Fibroblast of lung (primary cell): ENCODE results near the gene XRN2.

Experiments used
- CTCF ChIP-seq, 2 donors: IDR thresholded peaks in 1 of 2; conservative IDR thresholded peaks in 1 of 2; 1 replicate in 1 of 2; 2 replicates in 1 of 2; pipeline ENCODE4 v1.5.1; 2011 to 2012; ENCODE audit warnings: low read length in 2 of 2, control low read depth in 1 of 2, inconsistent platforms in 1 of 2, low read depth in 1 of 2, mild to moderate bottlenecking in 1 of 2
- EZH2 ChIP-seq: IDR thresholded peaks from 2 replicates; pipeline ENCODE4 v1.5.1; 2012; ENCODE audit warnings: low read length, control low read depth, mild to moderate bottlenecking; ENCODE audit errors: missing control alignments

- TF ChIP-seq CTCF (conservative IDR thresholded peaks at IDR 0.05 in 1 of 2, IDR thresholded peaks at IDR 0.05 in 1 of 2; ENCODE audit: low read depth in 1 of 2, low read length in 2 of 2) (no peak), EZH2 (no peak)
These were observed 43.8 kb upstream of the XRN2 start for GRCh38 chr20:21259346-21259745.
